HEK293T (cell line): ENCODE data around the gene SLC11A1.

Experiments
- CTCF ChIA-PET: fragments of 350-600 bp; formaldehyde crosslinking; extraction: SDS; loops from one replicate; lab custom pipeline; 2021; ENCODE audit warnings: antibody characterized with exemption, inconsistent platforms; lab: Yijun Ruan, JAX
- POLR2A ChIA-PET: fragments of 350-600 bp; formaldehyde crosslinking; extraction: SDS; loops from one replicate; lab custom pipeline; 2020; ENCODE audit warnings: antibody characterized with exemption, inconsistent platforms; lab: Yijun Ruan, JAX
- DNase-seq: peaks from one replicate; pipeline ENCODE4 v3.0.0; 2012; ENCODE audit warnings: mixed read lengths; ENCODE audit errors: extremely low spot score
- ARNT ChIP-seq: fragments of 450-650 bp; IDR thresholded peaks from 2 replicates; pipeline ENCODE4 v1.6.1; 2017; ENCODE audit warnings: mild to moderate bottlenecking
- BHLHE40 ChIP-seq: fragments of 450-650 bp; IDR thresholded peaks from 2 replicates; pipeline ENCODE4 v1.6.1; 2016; ENCODE audit warnings: mild to moderate bottlenecking, moderate library complexity, borderline replicate concordance
- CTBP1 ChIP-seq: fragments of 450-650 bp; IDR thresholded peaks from 2 replicates; pipeline ENCODE4 v1.6.1; 2016; ENCODE audit warnings: borderline replicate concordance
- ELF4 ChIP-seq: fragments of 450-650 bp; IDR thresholded peaks from 2 replicates; pipeline ENCODE4 v1.6.1; 2017; ENCODE audit warnings: antibody characterized with exemption
- FOXA1 ChIP-seq: fragments of 450-650 bp; IDR thresholded peaks from 2 replicates; pipeline ENCODE4 v1.6.1; 2016; ENCODE audit warnings: mild to moderate bottlenecking
- FOXK2 ChIP-seq: fragments of 450-650 bp; IDR thresholded peaks from 2 replicates; pipeline ENCODE4 v1.6.1; 2016; ENCODE audit warnings: mild to moderate bottlenecking
- FOXM1 ChIP-seq: fragments of 450-650 bp; IDR thresholded peaks from 2 replicates; pipeline ENCODE4 v1.6.1; 2017; ENCODE audit warnings: mild to moderate bottlenecking, borderline replicate concordance
- HDGF ChIP-seq: fragments of 450-650 bp; IDR thresholded peaks from 2 replicates; pipeline ENCODE4 v1.6.1; 2017; ENCODE audit warnings: antibody characterized with exemption, borderline replicate concordance
- L3MBTL2 ChIP-seq: fragments of 450-650 bp; conservative IDR thresholded peaks from 2 replicates; pipeline ENCODE4 v1.6.1; 2016; ENCODE audit warnings: mild to moderate bottlenecking
- LEF1 ChIP-seq: fragments of 450-650 bp; IDR thresholded peaks from 2 replicates; pipeline ENCODE4 v1.6.1; 2017; ENCODE audit warnings: mild to moderate bottlenecking, borderline replicate concordance
- NFRKB ChIP-seq: fragments of 450-650 bp; IDR thresholded peaks from 2 replicates; pipeline ENCODE4 v1.6.1; 2016; ENCODE audit warnings: mild to moderate bottlenecking, moderate library complexity
- SP1 ChIP-seq: fragments of 450-650 bp; IDR thresholded peaks from 2 replicates; pipeline ENCODE4 v1.6.1; 2017
- SUZ12 ChIP-seq: fragments of 450-650 bp; IDR thresholded peaks from 2 replicates; pipeline ENCODE4 v1.6.1; 2016; ENCODE audit warnings: mild to moderate bottlenecking
- TARDBP ChIP-seq: fragments of 450-650 bp; IDR thresholded peaks from 2 replicates; pipeline ENCODE4 v1.6.1; 2016
- ZNF384 ChIP-seq: fragments of 450-650 bp; IDR thresholded peaks from 2 replicates; pipeline ENCODE4 v1.6.1; 2016
- TF ChIP-seq, protein P1 (sequence below): fragments of 450-650 bp; IDR thresholded peaks from 2 replicates; pipeline ENCODE4 v1.6.1; 2016

SLC11A1 gene

DNA sequence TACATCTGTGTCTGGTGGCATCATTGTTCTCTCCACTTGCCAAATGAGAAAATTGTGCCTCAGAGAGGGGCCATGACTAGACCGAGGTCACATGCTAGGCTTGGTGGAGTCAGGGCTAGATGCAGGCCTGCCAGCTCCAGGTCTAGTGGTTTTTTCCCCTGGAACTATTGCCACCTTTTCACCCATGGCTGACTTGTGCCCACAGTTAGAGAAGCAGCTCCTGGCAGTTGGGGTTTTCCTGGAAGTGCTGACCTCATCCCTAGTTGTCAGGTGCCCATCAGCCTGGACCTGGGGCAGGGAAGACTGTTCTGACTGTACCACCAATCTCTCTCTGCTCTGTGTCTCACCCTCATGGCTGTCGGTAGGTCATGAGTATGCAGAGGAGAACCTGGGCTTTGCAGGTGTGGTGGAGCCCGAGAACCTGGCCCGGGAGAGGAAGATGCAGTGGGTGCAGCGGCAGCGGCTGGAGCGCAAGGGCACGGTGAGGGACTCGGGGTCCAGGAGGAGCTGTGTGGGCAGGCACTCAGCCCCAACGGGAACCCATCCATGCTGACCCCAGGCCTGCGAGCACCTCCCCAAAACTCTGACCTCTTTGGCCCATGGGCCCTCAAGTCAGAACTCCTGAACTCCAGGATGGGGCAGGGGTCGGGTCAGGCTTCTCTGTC lies 37.9 kb upstream of the SLC11A1 start:
- ChIA-PET CTCF (no interaction called here), POLR2A (no interaction called here)
- TF ChIP-seq SP1 (no peak), FOXK2 (no peak), TARDBP (no peak), SUZ12 (no peak), CTBP1 (no peak), LEF1 (no peak), HDGF (no peak), FOXA1 (no peak), BHLHE40 (no peak), ARNT (no peak), ZNF384 (no peak), ELF4 (no peak), L3MBTL2 (no peak), NFRKB (no peak), FOXM1 (no peak)
- TF ChIP-seq, protein P1, sequence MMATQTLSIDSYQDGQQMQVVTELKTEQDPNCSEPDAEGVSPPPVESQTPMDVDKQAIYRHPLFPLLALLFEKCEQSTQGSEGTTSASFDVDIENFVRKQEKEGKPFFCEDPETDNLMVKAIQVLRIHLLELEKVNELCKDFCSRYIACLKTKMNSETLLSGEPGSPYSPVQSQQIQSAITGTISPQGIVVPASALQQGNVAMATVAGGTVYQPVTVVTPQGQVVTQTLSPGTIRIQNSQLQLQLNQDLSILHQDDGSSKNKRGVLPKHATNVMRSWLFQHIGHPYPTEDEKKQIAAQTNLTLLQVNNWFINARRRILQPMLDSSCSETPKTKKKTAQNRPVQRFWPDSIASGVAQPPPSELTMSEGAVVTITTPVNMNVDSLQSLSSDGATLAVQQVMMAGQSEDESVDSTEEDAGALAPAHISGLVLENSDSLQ, result no peak
- DNase-seq, result no peak

DNA sequence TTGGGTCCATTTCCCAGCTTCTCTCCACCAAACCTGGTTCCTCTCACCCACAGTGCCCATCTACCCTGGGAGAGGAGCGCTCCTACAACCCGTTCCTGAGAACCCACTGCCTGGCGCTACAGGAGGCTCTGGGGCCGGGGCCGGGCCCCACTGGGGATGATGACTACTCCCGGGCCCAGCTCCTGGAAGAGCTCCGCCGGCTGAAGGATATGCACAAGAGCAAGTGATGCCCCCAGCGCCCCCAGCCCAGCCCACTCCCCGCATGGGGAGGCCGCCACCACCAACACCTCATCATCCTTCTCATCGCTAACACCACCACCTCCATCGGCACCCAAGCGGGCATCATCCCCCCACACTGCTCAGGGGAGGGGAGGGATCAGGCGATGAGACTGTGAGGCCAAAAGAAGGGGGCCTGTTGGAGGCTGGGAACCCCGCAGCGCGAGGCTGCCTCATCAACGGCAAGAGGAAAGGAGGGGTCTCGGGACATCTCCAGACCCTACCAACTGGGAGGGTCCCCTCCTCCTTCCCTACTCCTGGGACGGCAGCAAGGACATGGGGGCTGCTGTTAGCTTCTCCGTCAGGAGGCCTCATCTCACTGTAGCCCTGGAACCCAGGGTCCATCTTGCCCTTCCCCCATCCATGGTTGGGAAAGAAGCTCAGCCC lies 37.2 kb upstream of the SLC11A1 start:
- TF ChIP-seq SUZ12 (no peak), FOXM1 (no peak), ELF4 (no peak)
- POLR2A ChIA-PET, result no interaction called here
- no peak for DNase-seq
- CTCF ChIA-PET, result no interaction called here

DNA sequence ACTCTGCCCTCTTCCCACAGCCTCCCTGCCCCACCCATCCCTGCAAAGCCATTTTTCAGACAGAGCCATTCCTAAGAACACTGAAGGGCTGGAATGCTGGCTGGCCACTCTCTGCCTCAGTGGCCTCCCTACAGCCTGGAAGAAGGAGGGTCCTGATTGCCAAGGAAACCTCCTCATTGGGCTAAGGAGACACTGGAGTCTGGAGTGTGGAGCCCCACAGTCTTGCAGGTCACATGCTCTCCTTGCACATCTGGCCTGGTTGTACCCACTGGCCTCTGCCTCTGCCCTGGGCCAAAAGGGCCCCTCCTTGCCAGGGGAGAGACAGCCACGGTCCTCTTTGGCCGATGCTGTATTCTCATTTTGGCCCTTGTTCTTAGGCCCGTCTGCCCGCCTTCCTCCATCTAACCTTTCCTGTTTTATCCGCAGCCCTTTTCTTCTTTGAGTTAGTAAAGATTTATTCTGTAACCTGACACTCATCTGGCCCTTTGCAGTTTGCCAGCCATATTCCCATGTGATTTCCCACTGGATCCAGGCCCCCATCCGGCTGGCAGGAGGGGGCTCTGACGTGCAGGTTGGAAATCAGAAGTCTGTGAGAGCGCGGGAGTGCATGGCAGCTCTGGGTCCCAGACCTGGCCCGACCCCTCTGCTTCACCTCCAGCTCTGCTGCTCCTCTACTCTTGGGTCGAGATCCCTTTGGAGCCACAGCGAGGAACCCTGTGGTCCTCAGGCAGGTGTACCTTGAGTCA lies 36.4 kb upstream of the SLC11A1 start:
- ChIA-PET CTCF (no interaction called here), POLR2A (no interaction called here)
- no peak for DNase-seq
- TF ChIP-seq NFRKB (no peak), L3MBTL2 (no peak), CTBP1 (no peak), FOXM1 (no peak), HDGF (no peak), ZNF384 (no peak), SP1 (no peak), LEF1 (no peak), TARDBP (no peak), BHLHE40 (no peak), ARNT (no peak), FOXA1 (no peak), ELF4 (no peak), FOXK2 (no peak), SUZ12 (no peak)
- TF ChIP-seq, protein P1, result no peak

DNA sequence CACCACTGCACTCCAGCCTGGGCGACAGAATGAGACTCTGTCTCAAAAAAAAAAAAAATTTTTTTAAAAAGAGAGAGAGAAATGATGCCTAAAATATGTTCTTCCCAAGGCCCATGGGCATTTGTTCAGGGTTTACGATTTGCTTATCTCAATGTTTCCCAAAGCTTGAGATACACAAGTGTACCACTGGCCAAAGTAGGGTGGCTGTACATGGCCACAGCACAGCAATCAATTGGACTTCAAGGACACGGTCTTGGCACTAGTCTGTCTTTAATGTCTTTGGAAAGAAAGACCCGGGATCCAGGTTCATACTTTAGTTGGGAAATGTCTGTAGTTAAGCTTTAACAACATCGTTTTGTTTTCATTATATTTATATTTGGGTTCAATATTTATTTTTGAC lies 34.9 kb upstream of the SLC11A1 start:
- POLR2A ChIA-PET, result no interaction called here
- DNase-seq, result no peak
- TF ChIP-seq CTBP1, result no peak
- TF ChIP-seq ARNT, result no peak
- no peak for TF ChIP-seq LEF1
- TF ChIP-seq HDGF, result no peak
- TF ChIP-seq L3MBTL2, result no peak
- CTCF ChIA-PET, result interaction anchor here (0.7 kb wide), 1 partner anchor 9 kb away, joined by 3 read pairs; the partner anchor contains the start of gene CATIP

DNA sequence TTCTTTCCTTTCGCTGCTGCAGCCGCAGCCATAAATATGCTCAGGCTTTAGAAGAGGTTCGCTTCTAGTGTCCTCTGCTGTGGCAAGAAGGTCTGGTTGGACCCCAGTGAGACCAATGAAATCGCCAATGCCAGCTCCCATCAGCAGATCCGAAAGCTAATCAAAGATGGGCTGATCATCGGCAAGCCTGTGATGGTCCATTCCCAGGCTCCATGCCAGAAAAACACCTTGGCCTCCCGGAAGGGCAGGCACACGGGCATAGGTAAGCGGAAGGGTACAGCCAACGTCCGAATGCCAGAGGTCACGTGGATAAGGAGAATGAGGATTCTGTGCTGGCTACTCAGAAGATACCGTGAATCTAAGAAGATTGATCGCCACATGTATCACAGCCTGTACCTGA lies 28.0 kb upstream of the SLC11A1 start:
- ChIA-PET CTCF (no interaction called here), POLR2A (no interaction called here)
- TF ChIP-seq TARDBP (no peak), FOXK2 (no peak), SUZ12 (no peak), HDGF (no peak), FOXM1 (no peak), LEF1 (no peak), L3MBTL2 (no peak), ARNT (no peak), NFRKB (no peak), ELF4 (no peak), BHLHE40 (no peak), ZNF384 (no peak), SP1 (no peak), FOXA1 (no peak), CTBP1 (no peak)
- TF ChIP-seq, protein P1, result no peak
- no peak for DNase-seq

DNA sequence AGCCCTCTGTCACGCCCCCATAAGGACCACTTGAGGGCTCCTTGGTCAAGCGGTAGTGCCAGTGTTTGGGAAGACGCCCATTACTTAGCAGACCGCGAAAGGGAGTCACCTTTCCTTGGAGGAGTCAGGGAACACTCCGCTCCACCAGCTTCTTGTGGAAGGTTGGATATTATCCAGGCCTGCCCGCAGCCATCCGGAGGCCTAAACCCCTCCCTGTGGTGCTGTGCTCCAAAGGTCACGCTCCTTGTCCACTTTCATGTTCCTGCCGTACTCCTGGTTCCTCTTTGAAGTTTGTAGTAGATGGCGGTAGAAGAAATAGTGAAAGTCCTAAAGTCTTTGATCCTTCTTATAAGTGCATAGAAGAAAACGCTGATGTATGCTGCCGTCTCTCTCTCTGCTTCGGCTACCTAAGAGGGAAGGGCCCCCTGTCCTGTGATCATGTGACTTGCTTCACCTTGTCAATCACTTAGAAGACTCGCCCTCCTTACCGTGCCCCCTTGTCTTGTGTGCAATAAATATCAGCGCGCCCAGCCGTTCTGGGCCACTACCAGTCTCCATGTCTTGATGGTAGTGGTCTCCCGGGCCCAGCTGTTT lies 27.1 kb upstream of the SLC11A1 start:
- DNase-seq, result no peak
- no peak for TF ChIP-seq ARNT
- ChIA-PET POLR2A (no interaction called here), CTCF (no interaction called here)
